SH-SY5Y (cell line): ENCODE results near the gene FAM240A.
A peak's percentile ranks its signal among the peaks of the same experiment; 100 is the strongest.

Experiments used
- GATA2 ChIP-seq: IDR thresholded peaks from 2 replicates; pipeline ENCODE4 v1.6.1; 2011; ENCODE audit warnings: mild to moderate bottlenecking, low read depth, low read length
- GATA3 ChIP-seq: IDR thresholded peaks from 2 replicates; pipeline ENCODE4 v1.6.1; 2011; ENCODE audit warnings: low read depth, mild to moderate bottlenecking, low read length, moderate library complexity

The FAM240A gene

GRCh38 chr3:46662771-46663551, 50.6 kb downstream of the FAM240A start:
- TF ChIP-seq GATA3 (no peak), GATA2 (no peak)

DNA sequence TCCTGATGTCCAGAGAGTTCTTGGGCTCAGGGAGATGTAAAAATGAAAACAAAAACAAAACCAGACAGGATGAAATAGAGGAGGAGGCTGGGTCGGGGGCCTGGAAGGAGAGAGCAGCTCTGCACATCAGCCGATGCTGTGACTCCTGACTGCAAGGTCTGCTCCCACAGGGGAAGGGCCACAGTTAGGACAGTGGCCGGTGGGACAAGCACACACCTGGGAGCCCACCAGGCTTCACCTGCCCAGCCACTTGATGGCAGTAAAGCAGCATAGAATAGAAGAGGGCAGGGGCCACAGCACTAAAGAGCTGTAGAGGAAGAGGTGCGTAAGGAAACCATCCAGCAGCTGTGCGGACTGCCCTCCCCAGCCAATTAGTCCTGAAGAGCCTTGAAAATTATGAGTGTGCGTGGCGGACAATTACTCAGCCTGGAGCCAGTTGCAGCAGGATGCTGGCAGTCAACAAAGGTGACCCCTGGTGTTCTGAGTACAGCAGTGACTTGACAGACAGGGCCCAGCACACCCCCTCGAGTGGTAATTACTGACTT, 51.3 kb downstream of the FAM240A start:
- TF ChIP-seq GATA3 (no peak), GATA2 (no peak)

GRCh38 chr3:46664188-46664970, 52.1 kb downstream of the FAM240A start:
- TF ChIP-seq GATA3, result no peak
- no peak for TF ChIP-seq GATA2

DNA sequence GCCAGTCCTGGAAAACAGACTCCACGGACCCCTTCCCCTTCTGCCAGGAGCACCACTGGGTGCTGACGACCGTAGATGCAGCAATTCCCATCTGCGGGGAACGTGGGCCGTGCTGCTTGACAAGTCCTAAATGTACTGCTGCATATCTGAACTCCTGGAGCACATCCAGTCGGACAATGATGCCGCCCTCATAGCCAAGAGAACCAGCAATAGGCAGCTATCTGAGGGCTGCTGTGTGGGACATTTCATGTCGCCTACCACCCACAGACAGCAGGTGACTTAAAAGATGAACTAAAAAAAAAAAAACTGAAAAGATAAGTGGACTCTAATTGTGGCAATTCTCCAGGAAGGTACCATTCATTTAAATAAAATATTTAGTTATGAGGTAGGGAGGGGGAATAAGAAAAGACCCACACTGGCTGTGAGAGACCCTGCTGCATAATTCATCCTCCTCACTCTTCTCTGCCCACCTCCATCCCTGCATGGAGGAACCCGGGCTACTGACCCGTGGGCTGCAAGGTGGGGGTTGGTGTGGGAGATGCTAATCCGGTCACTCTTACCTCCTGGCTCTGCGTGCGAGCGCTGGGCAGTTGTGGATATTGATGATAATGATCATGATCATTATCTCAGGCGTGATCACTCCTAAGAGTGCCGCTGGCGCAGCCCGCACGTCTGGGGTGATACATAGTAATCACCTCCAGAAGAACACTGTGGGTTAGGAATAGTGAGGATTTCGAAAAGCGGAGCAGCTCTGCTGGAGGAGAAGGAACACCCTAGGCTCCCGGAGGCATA, 52.8 kb downstream of the FAM240A start:
- no peak for TF ChIP-seq GATA3
- peak; percentile 45; the same call in 1 of the 2 replicates for TF ChIP-seq GATA2

- TF ChIP-seq GATA3 (no peak), GATA2 (no peak)
Observed at GRCh38 chr3:46665763-46666452, 53.6 kb downstream of the FAM240A start.

GRCh38 chr3:46666453-46666845, 54.1 kb downstream of the FAM240A start:
- TF ChIP-seq GATA3, result no peak

- TF ChIP-seq GATA3, result no peak
Observed at GRCh38 chr3:46667061-46667621, 54.8 kb downstream of the FAM240A start.

DNA sequence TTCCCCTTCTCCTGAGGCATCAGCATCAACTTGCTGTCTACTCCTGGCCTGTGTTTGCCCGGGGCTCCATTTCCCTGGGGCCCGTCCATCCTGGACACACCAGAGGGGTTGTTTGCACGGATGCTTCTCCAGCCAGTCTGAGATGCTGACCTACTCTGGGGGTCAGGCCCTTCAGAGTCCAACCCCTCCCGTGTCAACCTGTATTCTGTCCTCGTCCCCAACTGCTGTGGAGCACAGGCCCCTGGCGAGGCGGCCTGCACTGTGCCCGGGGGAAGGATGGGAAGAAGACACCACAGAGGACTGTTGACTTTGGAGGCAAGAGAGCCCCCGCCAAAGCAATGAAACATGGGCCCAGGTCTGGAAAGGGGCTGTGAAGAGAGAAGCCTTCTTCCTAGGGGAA, 55.3 kb downstream of the FAM240A start:
- TF ChIP-seq GATA2, result no peak
- TF ChIP-seq GATA3, result no peak

DNA sequence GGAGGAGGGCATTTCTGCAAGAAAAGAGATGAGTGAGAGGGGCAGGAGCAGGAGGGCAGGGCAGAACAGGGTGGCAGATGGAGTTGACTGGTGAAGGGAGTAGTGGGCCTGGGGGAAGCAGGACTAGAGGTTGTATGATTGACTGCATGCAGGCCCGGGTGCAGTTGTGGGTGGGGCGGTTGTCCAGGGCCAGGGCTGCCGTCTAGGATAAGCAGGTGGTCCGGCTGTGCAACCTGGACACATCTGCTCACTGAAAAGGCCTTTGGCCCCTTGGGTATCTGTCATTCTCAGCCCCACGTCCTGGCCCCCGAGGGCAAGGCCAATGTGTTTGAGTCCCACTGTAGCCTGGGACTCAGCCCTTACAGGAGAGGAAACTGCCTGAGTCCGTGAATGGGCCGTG, 55.8 kb downstream of the FAM240A start:
- TF ChIP-seq GATA2, result no peak
- TF ChIP-seq GATA3, result no peak

- TF ChIP-seq GATA2 (no peak), GATA3 (no peak)
Observed at GRCh38 chr3:46668591-46668990, 56.3 kb downstream of the FAM240A start.

- TF ChIP-seq GATA3 (no peak), GATA2 (no peak)
Observed at GRCh38 chr3:46669191-46669999, 57.1 kb downstream of the FAM240A start.

DNA sequence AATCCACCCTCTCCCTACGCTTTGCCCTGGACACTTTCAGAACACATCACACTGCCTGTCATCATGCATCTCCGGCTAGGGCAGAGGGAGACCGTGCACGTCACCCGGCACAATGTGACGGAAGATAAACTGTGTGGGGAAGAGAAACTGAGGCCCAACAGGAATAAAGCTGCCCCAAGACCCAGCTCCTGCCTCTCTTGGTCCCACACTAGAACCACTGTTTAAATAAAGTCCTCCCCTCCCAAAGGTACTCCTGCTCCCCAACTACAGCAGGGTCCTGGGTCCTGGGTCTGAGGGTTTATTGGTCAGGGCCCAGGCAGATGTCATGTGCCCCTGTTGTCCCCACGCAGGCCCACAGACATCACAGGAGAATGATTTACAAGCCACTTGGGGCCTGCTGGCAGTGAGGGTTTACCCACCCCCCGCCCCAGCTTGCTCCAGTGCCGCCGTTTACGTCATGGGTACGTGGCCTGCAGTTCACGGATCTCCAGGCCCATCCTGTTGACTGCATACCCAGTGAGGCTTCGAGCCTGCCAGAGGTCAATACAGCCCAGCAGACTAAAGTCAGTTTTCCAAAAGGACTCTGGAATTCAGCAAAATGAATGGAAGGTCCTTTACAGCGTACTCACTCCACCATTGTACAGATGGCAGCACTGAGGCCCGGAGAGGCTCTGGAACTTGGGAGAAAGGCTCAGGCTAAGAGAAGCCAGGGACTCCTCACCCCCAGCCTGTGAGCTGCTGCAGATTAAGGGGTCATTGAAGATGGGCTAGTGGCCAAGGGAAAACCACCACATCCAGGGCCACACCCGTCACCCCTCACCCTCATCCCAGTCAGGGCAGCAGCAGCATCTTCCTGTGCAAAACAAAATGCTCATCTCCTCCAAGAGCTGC, 57.9 kb downstream of the FAM240A start:
- TF ChIP-seq GATA3 (no peak), GATA2 (no peak)
